IMR-90 (cell line): ENCODE results near the gene HNRNPA1L2. TPM values are rescaled to one million over a fixed set of nuclear protein-coding genes. Genes with fewer than 3 reads are reported as not detected.
A peak's percentile ranks its signal among the peaks of the same experiment; 100 is the strongest.
"Not testable (repeated sequence)": the region's sequence is repeated elsewhere in the genome, so short reads cannot be mapped to it uniquely, and the experiment has no call there.

ENCODE experiments used
- ATAC-seq: fragments of 200-7000 bp; cut with Tn5 transposase; 2 replicates; pipeline ENCODE4 v1.9.1; 2020; ENCODE audit warnings: low read depth, mild to moderate bottlenecking, moderate library complexity
- BruUV-seq: library from RNA; stranded (reverse); fragments of 400-500 nt; replicated peaks from 2 replicates; lab custom pipeline; 2021; lab: Mats Ljungman, UMichigan
- CTCF ChIA-PET: fragments of 300-600 bp; formaldehyde crosslinking; extraction: SDS; loops from one replicate; lab custom pipeline; 2021; ENCODE audit warnings: antibody characterized with exemption; lab: Yijun Ruan, JAX
- POLR2A ChIA-PET: fragments of 300-600 bp; sonication (Branson Sonifier 250); formaldehyde crosslinking; loops from one replicate; lab custom pipeline; 2022; ENCODE audit warnings: antibody characterized with exemption; ENCODE audit not compliant: unreplicated experiment; lab: Charles Lee
- DNase-seq: peaks from one replicate; pipeline ENCODE4 v3.0.0; 2013
- H2AFZ ChIP-seq: replicated peaks from 2 replicates; pipeline ENCODE3; 2013; ENCODE audit warnings: low read length, mild to moderate bottlenecking; ENCODE audit not compliant: poor library complexity
- H2AK5ac ChIP-seq: 2 replicates; pipeline ENCODE4 v1.6.1; 2013; ENCODE audit warnings: low read depth, low read length, inconsistent platforms
- H2AK9ac ChIP-seq: replicated peaks from 2 replicates; pipeline ENCODE3; 2013; ENCODE audit warnings: mild to moderate bottlenecking, low read depth, low read length, moderate library complexity; ENCODE audit not compliant: poor library complexity
- H2BK120ac ChIP-seq: 2 replicates; pipeline ENCODE4 v1.6.1; 2013; ENCODE audit warnings: low read depth, low read length, inconsistent platforms
- H2BK15ac ChIP-seq: 3 replicates; pipeline ENCODE4 v1.6.1; 2013; ENCODE audit warnings: low read depth, low read length, inconsistent platforms
- H2BK20ac ChIP-seq: 2 replicates; pipeline ENCODE4 v1.6.1; 2013; ENCODE audit warnings: low read depth, mild to moderate bottlenecking, inconsistent platforms, low read length, moderate library complexity
- H2BK5ac ChIP-seq: 2 replicates; pipeline ENCODE4 v1.6.1; 2013; ENCODE audit warnings: mild to moderate bottlenecking, low read depth, low read length, inconsistent platforms; ENCODE audit not compliant: poor library complexity, severe bottlenecking
- H3K14ac ChIP-seq: replicated peaks from 2 replicates; pipeline ENCODE4 v1.6.1; 2013; ENCODE audit warnings: low read depth, low read length, inconsistent platforms
- H3K18ac ChIP-seq: 2 replicates; pipeline ENCODE4 v1.6.1; 2013; ENCODE audit warnings: low read depth, low read length, control low read depth
- H3K23ac ChIP-seq: 2 replicates; pipeline ENCODE4 v1.6.1; 2013; ENCODE audit warnings: low read depth, low read length, inconsistent platforms
- H3K27ac ChIP-seq: 2 replicates; pipeline ENCODE4 v1.5.1; 2013; ENCODE audit warnings: mild to moderate bottlenecking, control low read depth, low read length; ENCODE audit not compliant: insufficient read depth
- H3K27me3 ChIP-seq: 2 replicates; pipeline ENCODE4 v1.6.1; 2013; ENCODE audit warnings: low read length; ENCODE audit not compliant: control insufficient read depth, insufficient read depth
- H3K36me3 ChIP-seq: 2 replicates; pipeline ENCODE4 v1.6.1; 2013; ENCODE audit warnings: low read length, mixed read lengths; ENCODE audit not compliant: control insufficient read depth, insufficient read depth
- H3K4ac ChIP-seq: 2 replicates; pipeline ENCODE4 v1.6.1; 2013; ENCODE audit warnings: low read depth, low read length, inconsistent platforms
- H3K4me1 ChIP-seq: 2 replicates; pipeline ENCODE4 v1.6.1; 2013; ENCODE audit warnings: low read length, mixed read lengths; ENCODE audit not compliant: control insufficient read depth, insufficient read depth
- H3K4me2 ChIP-seq: 2 replicates; pipeline ENCODE4 v1.6.1; 2013; ENCODE audit warnings: low read depth, mild to moderate bottlenecking, control low read depth, low read length, moderate library complexity
- H3K4me3 ChIP-seq: 2 replicates; pipeline ENCODE4 v1.5.1; 2013; ENCODE audit warnings: low read depth, mild to moderate bottlenecking, control low read depth, low read length, moderate library complexity; ENCODE audit not compliant: insufficient read depth
- H3K56ac ChIP-seq: 2 replicates; pipeline ENCODE4 v1.6.1; 2013; ENCODE audit warnings: low read length, inconsistent platforms; ENCODE audit not compliant: insufficient read depth; ENCODE audit errors: extremely low read depth
- H3K79me1 ChIP-seq, 2 experiments: 2 replicates each; pipeline ENCODE4 v1.6.1; 2013; ENCODE audit warnings: low read length in 2 of 2, inconsistent platforms in 1 of 2, low read depth in 1 of 2
- H3K9ac ChIP-seq: 2 replicates; pipeline ENCODE4 v1.6.1; 2013; ENCODE audit warnings: low read depth, low read length, control low read depth
- H3K9me1 ChIP-seq: 2 replicates; pipeline ENCODE4 v1.6.1; 2013; ENCODE audit warnings: low read length, inconsistent platforms; ENCODE audit not compliant: insufficient read depth
- H3K9me3 ChIP-seq: 2 replicates; pipeline ENCODE4 v1.6.1; 2013; ENCODE audit warnings: low read length; ENCODE audit not compliant: control insufficient read depth, insufficient read depth
- H4K20me1 ChIP-seq: 2 replicates; pipeline ENCODE4 v1.6.1; 2013; ENCODE audit warnings: low read length, inconsistent platforms; ENCODE audit not compliant: insufficient read depth
- H4K5ac ChIP-seq: 2 replicates; pipeline ENCODE4 v1.6.1; 2013; ENCODE audit warnings: mild to moderate bottlenecking, low read depth, low read length, control low read depth
- H4K8ac ChIP-seq, 2 experiments: 2 replicates each; pipeline ENCODE4 v1.6.1; 2013; ENCODE audit warnings: low read depth in 2 of 2, low read length in 2 of 2, control low read depth in 1 of 2, inconsistent platforms in 1 of 2
- H4K91ac ChIP-seq: 2 replicates; pipeline ENCODE4 v1.6.1; 2013; ENCODE audit warnings: low read depth, low read length, inconsistent platforms; ENCODE audit not compliant: insufficient read depth
- RAD21 ChIP-seq: IDR thresholded peaks from 2 replicates; pipeline ENCODE4 v1.6.1; 2012; ENCODE audit warnings: low read length, improper control_type of control experiment
- SMC3 ChIP-seq: fragments of 150-350 bp; IDR thresholded peaks from 2 replicates; pipeline ENCODE4 v1.6.1; 2016; ENCODE audit warnings: low read depth, mild to moderate bottlenecking, antibody characterized with exemption, low read length, moderate library complexity
- WGBS, 2 experiments: methylation state at CpG; one replicate each; pipeline versions ENCODE4 v1.1.5 to v1.1.7; 2013; ENCODE audit warnings: missing lambda C conversion rate in 2 of 2; ENCODE audit not compliant: insufficient read length in 1 of 2; ENCODE audit errors: extremely low coverage in 2 of 2; 5-methylcytosine and 5-hydroxymethylcytosine counted together
- dilution Hi-C: fragments of 300-500 bp; cut with HindIII; formaldehyde crosslinking; loops from one replicate; pipeline ENCODE4 v1.14.3; 2018; ENCODE audit warnings: low sequenced_read_pairs; ENCODE audit not compliant: unreplicated experiment
- in situ Hi-C: fragments of 300-500 bp; cut with MboI; formaldehyde crosslinking; loops from 3 replicates; pipeline ENCODE4 v1.14.3; 2019; ENCODE audit warnings: low sequenced_read_pairs, inconsistent platforms, mixed read lengths
- intact Hi-C: fragments of 100-400 bp; cut with micrococcal nuclease; formaldehyde crosslinking; loops from 2 replicates; pipeline ENCODE4 v1.10.0; 2022
- polyA plus RNA-seq, 3 experiments: library from polyadenylated mRNA; depleted of rRNA; stranded (reverse); fragments of >200 nt; gene quantifications; 2 replicates each; pipeline ENCODE4 v1.2.3, GENCODE V29; 2012; ENCODE audit warnings: low replicate concordance in 1 of 3
- total RNA-seq: library from RNA; depleted of rRNA; stranded (reverse); fragments of >200 nt; gene quantifications from 2 replicates; pipeline ENCODE4 v1.2.3, GENCODE V29; 2012
- TF ChIP-seq, protein P1 (sequence below): conservative IDR thresholded peaks from 2 replicates; pipeline ENCODE4 v1.5.1; 2012; ENCODE audit warnings: mild to moderate bottlenecking, low read depth, low read length, improper control_type of control experiment

The HNRNPA1L2 gene
- total and polyA plus RNA-seq, 2 of the 4 experiments (the other 2 are of a cell fraction): 3.4 to 9.3 TPM

DNA sequence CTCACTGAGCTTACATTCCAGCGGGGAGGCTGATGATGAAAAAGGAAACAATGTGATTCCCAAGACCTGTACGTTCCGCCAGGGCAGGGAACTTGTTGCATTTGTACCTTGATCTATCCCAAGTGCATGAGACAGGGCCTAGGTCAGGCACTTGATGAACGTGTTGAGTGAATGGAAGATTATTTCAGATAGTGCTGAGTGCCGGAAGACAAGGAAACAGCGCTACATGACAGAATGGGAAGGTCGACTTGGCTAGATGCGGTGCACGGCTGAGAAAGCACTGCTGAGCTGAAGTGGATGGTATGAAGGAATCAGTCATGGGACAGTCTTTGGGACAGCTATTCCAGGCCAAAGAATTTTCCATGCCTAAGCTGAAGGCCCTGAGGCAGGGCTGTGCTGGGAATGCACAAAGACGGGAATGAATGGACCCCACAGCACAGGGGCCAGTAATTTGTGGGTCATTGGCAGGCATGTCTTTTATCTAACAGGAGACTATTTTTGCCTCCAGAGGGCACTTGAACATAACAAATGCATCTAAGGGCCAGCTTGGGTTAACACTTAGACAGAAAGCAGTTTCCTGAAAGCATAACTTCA lies 33.1 kb upstream of the HNRNPA1L2 start:
- H2AFZ ChIP-seq, POLR2A ChIA-PET, H2BK120ac ChIP-seq, H3K4me3 ChIP-seq, H4K8ac ChIP-seq, H3K9ac ChIP-seq, H3K4me1 ChIP-seq, H3K18ac ChIP-seq, H2BK5ac ChIP-seq, H3K27ac ChIP-seq, H3K36me3 ChIP-seq, H3K27me3 ChIP-seq, H2BK15ac ChIP-seq, H4K91ac ChIP-seq, H2AK9ac ChIP-seq, H3K9me1 ChIP-seq, H2BK20ac ChIP-seq, intact Hi-C loops, H4K5ac ChIP-seq, H3K23ac ChIP-seq, H3K9me3 ChIP-seq, H3K56ac ChIP-seq, BruUV-seq, H3K4me2 ChIP-seq, H3K14ac ChIP-seq, H2AK5ac ChIP-seq, H3K79me1 ChIP-seq, H4K20me1 ChIP-seq, H3K4ac ChIP-seq, dilution Hi-C loops: not testable (repeated sequence)
- DNase-seq (peak; percentile 43), ATAC-seq (peak; percentile 74)
- TF ChIP-seq, protein P1, sequence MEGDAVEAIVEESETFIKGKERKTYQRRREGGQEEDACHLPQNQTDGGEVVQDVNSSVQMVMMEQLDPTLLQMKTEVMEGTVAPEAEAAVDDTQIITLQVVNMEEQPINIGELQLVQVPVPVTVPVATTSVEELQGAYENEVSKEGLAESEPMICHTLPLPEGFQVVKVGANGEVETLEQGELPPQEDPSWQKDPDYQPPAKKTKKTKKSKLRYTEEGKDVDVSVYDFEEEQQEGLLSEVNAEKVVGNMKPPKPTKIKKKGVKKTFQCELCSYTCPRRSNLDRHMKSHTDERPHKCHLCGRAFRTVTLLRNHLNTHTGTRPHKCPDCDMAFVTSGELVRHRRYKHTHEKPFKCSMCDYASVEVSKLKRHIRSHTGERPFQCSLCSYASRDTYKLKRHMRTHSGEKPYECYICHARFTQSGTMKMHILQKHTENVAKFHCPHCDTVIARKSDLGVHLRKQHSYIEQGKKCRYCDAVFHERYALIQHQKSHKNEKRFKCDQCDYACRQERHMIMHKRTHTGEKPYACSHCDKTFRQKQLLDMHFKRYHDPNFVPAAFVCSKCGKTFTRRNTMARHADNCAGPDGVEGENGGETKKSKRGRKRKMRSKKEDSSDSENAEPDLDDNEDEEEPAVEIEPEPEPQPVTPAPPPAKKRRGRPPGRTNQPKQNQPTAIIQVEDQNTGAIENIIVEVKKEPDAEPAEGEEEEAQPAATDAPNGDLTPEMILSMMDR: peak; percentile 54
- TF ChIP-seq SMC3 (0 out of 2 replicates have a peak, but pooled peaks have one; percentile 26), RAD21 (peak; percentile 69)
- CTCF ChIA-PET: interaction anchor here (0.6 to 1.0 kb wide), 3 partner anchors 12 to 359 kb away, joined by 3 to 7 read pairs (median 5); no protein-coding TSS in a partner anchor
- WGBS, 2 experiments: 49% methylated on average over 4 of the region's 10 CpGs; no CpG with 5 or more reads in 1 of the 2 experiments
- in situ Hi-C loops: loop anchor here (25.0 kb wide), 1 partner anchor 528 kb away; no protein-coding TSS in a partner anchor

DNA sequence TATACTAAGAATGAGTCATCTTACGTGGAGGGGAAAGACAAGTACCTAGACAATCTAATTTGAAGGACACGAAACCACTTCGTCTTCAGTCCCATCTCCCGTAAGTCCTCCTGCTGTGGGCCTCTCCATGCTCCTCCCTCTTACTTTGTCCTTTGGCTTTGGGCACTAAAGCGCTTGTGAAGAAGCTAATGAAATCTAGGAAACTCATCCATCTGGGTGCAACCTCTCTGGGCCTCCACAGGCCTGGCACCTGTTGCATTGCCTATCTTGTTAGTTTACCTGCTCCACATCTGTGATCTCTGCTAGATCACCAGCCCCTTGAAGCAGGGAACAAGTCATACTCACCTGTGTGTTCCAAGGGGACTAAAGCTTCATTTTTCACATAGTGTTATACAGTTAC lies 32.1 kb upstream of the HNRNPA1L2 start:
- H4K91ac ChIP-seq, H3K56ac ChIP-seq, dilution Hi-C loops, H3K4me1 ChIP-seq, BruUV-seq, H2BK5ac ChIP-seq, H4K8ac ChIP-seq, H2BK20ac ChIP-seq, H3K4me3 ChIP-seq, DNase-seq, H2AK9ac ChIP-seq, intact Hi-C loops, POLR2A ChIA-PET, H3K79me1 ChIP-seq, H3K9me3 ChIP-seq, CTCF ChIA-PET, H3K27ac ChIP-seq, H3K9me1 ChIP-seq, H4K5ac ChIP-seq, H3K9ac ChIP-seq, H2AK5ac ChIP-seq, H3K4ac ChIP-seq, H3K36me3 ChIP-seq, H3K18ac ChIP-seq, H2AFZ ChIP-seq, H2BK120ac ChIP-seq, H4K20me1 ChIP-seq, H3K23ac ChIP-seq, H3K4me2 ChIP-seq, H2BK15ac ChIP-seq, ATAC-seq, H3K27me3 ChIP-seq, H3K14ac ChIP-seq: not testable (repeated sequence)
- WGBS, 2 experiments: no CpG with 5 or more reads among the region's 5 CpGs
- in situ Hi-C loops: loop anchor here (25.0 kb wide), 1 partner anchor 527 kb away; no protein-coding TSS in a partner anchor
